Bronchus fibroblast of lung (primary cell): ENCODE data around the gene NSL1. TPM values are rescaled to one million over a fixed set of nuclear protein-coding genes. Genes with fewer than 3 reads are reported as not detected.

Experiments used
- total RNA-seq: library from RNA; depleted of rRNA; stranded (reverse); fragments of >200 nt; gene quantifications from 2 replicates; pipeline ENCODE4 v1.2.3, GENCODE V29; 2015

Gene NSL1
- total RNA-seq: 30.6 and 45.8 TPM in 2 replicates

GRCh38 chr1:212791676-212792395 is at the start of gene NSL1, which contains the start of gene TATDN3:
NSL1 (minus strand) TSS chr1:212791777; CDS start chr1:212791763, 14 bp downstream.
TATDN3 (plus strand) TSS chr1:212791894; CDS start chr1:212791922, 28 bp downstream.

GRCh38 chr1:212699625-212700222 is 91.9 kb downstream of the NSL1 start, which contains the start of gene BATF3:
BATF3 (minus strand) TSS chr1:212699840; CDS start chr1:212699762, 78 bp downstream.

Other genes starting within 250 kb of the NSL1 start
- 4.3 and 6.6 TPM in 2 replicates for gene ATF3, start 183.0 kb downstream of the NSL1 start, total RNA-seq
- gene BATF3, start 91.9 kb downstream of the NSL1 start, total RNA-seq: 1.8 and 2.5 TPM in 2 replicates
- 12.8 and 14.0 TPM in 2 replicates for gene TATDN3, start 117 bp upstream of the NSL1 start, total RNA-seq
- gene SPATA45, start 55.9 kb upstream of the NSL1 start, total RNA-seq: not detected in 2 replicates
- 8.1 and 12.5 TPM in 2 replicates for gene FLVCR1, start 66.5 kb upstream of the NSL1 start, total RNA-seq
- gene VASH2, start 158.8 kb upstream of the NSL1 start, total RNA-seq: 2.0 and 3.1 TPM in 2 replicates
- 23.5 and 35.1 TPM in 2 replicates for gene ANGEL2, start 224.1 kb upstream of the NSL1 start, total RNA-seq